MM.1S (cell line): ENCODE measurements around the gene PARVB.

Experiments
- DNase-seq: peaks from one replicate; pipeline ENCODE4 v3.0.0-alpha.2; 2015
- H2AFZ ChIP-seq: fragments of 300-600 bp; sonication (generic); 2 replicates; pipeline ENCODE4 v1.6.0; 2016; ENCODE audit warnings: antibody characterized with exemption, low read length
- H3F3A ChIP-seq: fragments of 300-600 bp; sonication (generic); 2 replicates; pipeline ENCODE4 v1.6.1; 2016; ENCODE audit warnings: mild to moderate bottlenecking, antibody characterized with exemption, low read length, moderate library complexity, mixed read lengths; ENCODE audit not compliant: insufficient read depth
- H3K27ac ChIP-seq: fragments of 300-600 bp; sonication (generic); 2 replicates; pipeline ENCODE4 v1.5.1; 2016; ENCODE audit warnings: mild to moderate bottlenecking, low read length
- H3K27me3 ChIP-seq: fragments of 300-600 bp; sonication (generic); replicated peaks from 2 replicates; pipeline ENCODE4 v1.6.0; 2016; ENCODE audit warnings: low read length; ENCODE audit not compliant: insufficient read depth
- H3K36me3 ChIP-seq: fragments of 300-600 bp; sonication (generic); replicated peaks from 2 replicates; pipeline ENCODE4 v1.6.1; 2016; ENCODE audit warnings: mild to moderate bottlenecking, low read length, mixed read lengths; ENCODE audit not compliant: insufficient read depth
- H3K4me1 ChIP-seq: fragments of 300-600 bp; sonication (generic); 2 replicates; pipeline ENCODE4 v1.6.1; 2016; ENCODE audit warnings: low read length, mixed read lengths
- H3K4me2 ChIP-seq: fragments of 300-600 bp; sonication (generic); 2 replicates; pipeline ENCODE4 v1.6.0; 2016; ENCODE audit warnings: low read depth, low read length
- H3K4me3 ChIP-seq: fragments of 300-600 bp; sonication (generic); 2 replicates; pipeline ENCODE4 v1.5.1; 2016; ENCODE audit warnings: low read length, mixed read lengths
- H3K79me2 ChIP-seq: fragments of 300-600 bp; sonication (generic); 2 replicates; pipeline ENCODE4 v1.6.1; 2016; ENCODE audit warnings: mixed run types, low read length, mixed read lengths
- H3K9ac ChIP-seq: fragments of 300-600 bp; sonication (generic); 2 replicates; pipeline ENCODE4 v1.6.1; 2016; ENCODE audit warnings: low read length, mixed read lengths
- H3K9me2 ChIP-seq: fragments of 300-600 bp; sonication (generic); replicated peaks from 2 replicates; pipeline ENCODE4 v1.6.1; 2016; ENCODE audit warnings: mild to moderate bottlenecking, low read length, mixed read lengths; ENCODE audit not compliant: insufficient read depth
- H3K9me3 ChIP-seq: fragments of 300-600 bp; sonication (generic); replicated peaks from 2 replicates; pipeline ENCODE4 v1.6.1; 2016; ENCODE audit warnings: mild to moderate bottlenecking, low read length, mixed read lengths; ENCODE audit not compliant: insufficient read depth
- H4K20me1 ChIP-seq: fragments of 300-600 bp; sonication (generic); 2 replicates; pipeline ENCODE4 v1.6.1; 2016; ENCODE audit warnings: mild to moderate bottlenecking, low read length, moderate library complexity, mixed read lengths; ENCODE audit not compliant: insufficient read depth
- EZH2 ChIP-seq: fragments of 300-600 bp; sonication (generic); optimal IDR thresholded peaks from 2 replicates; pipeline ENCODE3; 2017; ENCODE audit warnings: low read depth, mild to moderate bottlenecking, antibody characterized with exemption, low read length, mixed read lengths
- EZH2phosphoT487 ChIP-seq: fragments of 300-600 bp; sonication (generic); IDR thresholded peaks from 2 replicates; pipeline ENCODE4 v1.6.1; 2018; ENCODE audit warnings: antibody characterized with exemption, low read length
- TF ChIP-seq, protein P1 (sequence below): fragments of 300-600 bp; sonication (generic); IDR thresholded peaks from 2 replicates; pipeline ENCODE4 v1.5.1; 2016; ENCODE audit warnings: antibody characterized with exemption, low read length, mixed read lengths

PARVB gene

DNA sequence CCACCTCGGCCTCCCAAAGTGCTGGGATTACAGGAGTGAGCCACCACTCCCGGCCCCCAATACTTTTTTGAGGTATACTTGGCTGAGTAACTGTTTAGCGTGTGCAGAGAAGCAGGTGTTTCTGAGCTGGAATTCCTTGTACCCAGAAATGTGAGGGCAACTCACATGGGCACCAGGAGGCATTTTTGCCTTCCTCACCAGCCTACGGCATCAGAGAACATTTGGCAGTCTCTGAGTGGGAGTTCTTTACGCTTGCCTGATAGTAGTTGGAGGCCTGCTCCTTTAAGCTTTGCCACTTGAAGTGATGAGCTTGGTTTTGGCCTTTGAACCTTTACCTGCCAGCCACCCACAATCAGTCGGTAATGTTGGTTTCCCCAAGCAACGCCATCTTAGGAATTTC is 9.2 kb downstream of the PARVB start:
- Histone ChIP-seq H3K4me3 (no peak overlapping the region), H3K9ac (no peak overlapping the region), H4K20me1 (no peaks in the 10 kb centered on the region), H3K4me1 (no peaks in the 10 kb centered on the region), H3K9me3 (no peaks in the 10 kb centered on the region), H3K36me3 (0 out of 2 replicates have a peak, but pooled peaks cover 3% of the 10 kb centered on the region), H3K27me3 (no peaks in the 10 kb centered on the region), H2AFZ (no peak overlapping the region), H3K79me2 (peaks cover 90% of the 10 kb centered on the region), H3K9me2 (no peaks in the 10 kb centered on the region), H3K4me2 (no peak overlapping the region), H3K27ac (no peak overlapping the region), H3F3A (no peaks in the 10 kb centered on the region)
- TF ChIP-seq EZH2phosphoT487 (no peak), EZH2 (no peak)
- TF ChIP-seq, protein P1, sequence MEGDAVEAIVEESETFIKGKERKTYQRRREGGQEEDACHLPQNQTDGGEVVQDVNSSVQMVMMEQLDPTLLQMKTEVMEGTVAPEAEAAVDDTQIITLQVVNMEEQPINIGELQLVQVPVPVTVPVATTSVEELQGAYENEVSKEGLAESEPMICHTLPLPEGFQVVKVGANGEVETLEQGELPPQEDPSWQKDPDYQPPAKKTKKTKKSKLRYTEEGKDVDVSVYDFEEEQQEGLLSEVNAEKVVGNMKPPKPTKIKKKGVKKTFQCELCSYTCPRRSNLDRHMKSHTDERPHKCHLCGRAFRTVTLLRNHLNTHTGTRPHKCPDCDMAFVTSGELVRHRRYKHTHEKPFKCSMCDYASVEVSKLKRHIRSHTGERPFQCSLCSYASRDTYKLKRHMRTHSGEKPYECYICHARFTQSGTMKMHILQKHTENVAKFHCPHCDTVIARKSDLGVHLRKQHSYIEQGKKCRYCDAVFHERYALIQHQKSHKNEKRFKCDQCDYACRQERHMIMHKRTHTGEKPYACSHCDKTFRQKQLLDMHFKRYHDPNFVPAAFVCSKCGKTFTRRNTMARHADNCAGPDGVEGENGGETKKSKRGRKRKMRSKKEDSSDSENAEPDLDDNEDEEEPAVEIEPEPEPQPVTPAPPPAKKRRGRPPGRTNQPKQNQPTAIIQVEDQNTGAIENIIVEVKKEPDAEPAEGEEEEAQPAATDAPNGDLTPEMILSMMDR, result no peak
- DNase-seq, result no peak

DNA sequence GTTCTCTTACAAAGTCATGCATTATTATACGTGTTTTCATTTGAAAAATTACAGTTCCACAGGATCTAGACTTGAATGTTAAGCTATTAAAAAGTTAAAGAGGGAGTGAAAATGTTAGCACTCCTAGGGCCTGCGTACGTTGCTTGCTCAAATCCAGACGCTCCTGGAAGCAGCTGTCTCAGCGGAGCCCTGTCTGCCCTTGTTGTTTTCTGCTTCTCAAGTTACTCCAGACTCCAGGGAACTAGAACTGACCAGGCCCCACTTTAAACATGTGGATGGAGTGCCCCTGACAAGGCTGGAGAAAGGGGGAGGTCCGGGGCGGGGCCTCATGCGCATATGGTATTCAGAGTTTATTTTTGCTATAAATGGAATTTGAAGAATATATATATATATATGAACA is 9.6 kb downstream of the PARVB start:
- H3K27me3 ChIP-seq, result no peaks in the 10 kb centered on the region
- no peaks in the 10 kb centered on the region for H3K9me3 ChIP-seq
- no peaks in the 10 kb centered on the region for H4K20me1 ChIP-seq
- H3K4me3 ChIP-seq, result no peak overlapping the region
- DNase-seq, result no peak
- H3K4me1 ChIP-seq, result no peaks in the 10 kb centered on the region
- H3F3A ChIP-seq, result no peaks in the 10 kb centered on the region
- H2AFZ ChIP-seq, result no peak overlapping the region
- no peak overlapping the region for H3K4me2 ChIP-seq
- H3K79me2 ChIP-seq, result peaks cover 88% of the 10 kb centered on the region
- H3K36me3 ChIP-seq, result 0 out of 2 replicates have a peak, but pooled peaks cover 3% of the 10 kb centered on the region
- no peaks in the 10 kb centered on the region for H3K9me2 ChIP-seq
- H3K27ac ChIP-seq, result no peak overlapping the region
- TF ChIP-seq EZH2phosphoT487 (no peak), EZH2 (no peak)
- TF ChIP-seq, protein P1, result no peak
- no peak overlapping the region for H3K9ac ChIP-seq

DNA sequence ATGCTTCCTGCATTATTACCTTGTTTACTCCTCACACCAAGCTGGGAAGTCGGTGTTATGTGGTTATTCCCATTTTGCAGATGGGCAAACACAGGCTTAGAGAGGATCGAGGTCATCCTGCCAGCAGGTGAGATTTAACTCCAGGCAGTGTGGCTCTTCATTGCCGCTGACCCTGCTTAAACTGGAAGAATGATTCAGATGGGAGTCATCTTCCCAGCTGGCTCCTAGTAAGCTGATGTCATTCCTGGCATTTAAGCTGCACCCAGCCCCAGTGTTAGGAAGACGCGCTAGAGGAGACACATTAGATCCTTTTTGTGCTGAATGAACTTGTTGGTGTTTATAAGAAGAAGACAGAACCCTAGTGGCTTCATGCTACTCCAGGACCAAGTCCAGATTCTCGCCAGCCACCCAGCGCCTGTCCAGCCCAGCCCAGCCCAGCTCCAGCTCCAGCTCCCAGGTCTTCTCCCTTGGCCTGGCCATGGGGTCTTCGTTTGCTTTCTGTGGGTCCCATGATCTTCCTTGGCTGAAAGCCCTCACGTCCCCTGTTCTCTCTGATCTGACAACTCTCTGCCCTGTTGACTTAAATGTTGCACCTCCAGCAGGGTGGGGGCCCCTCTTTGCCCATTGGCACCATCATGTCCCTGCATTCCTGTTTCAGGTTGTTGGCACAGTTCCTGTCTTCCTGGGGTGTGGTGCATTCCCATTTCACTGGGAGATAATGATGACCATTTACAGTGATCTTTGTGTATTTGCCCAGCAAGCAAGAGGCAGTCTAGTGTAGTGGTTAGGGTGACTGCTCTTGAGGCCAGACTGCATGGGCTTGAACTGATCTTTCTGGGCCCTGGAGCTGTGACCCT is 13.6 kb downstream of the PARVB start:
- H3K27me3 ChIP-seq, result no peaks in the 10 kb centered on the region
- H2AFZ ChIP-seq, result no peak overlapping the region
- no peak overlapping the region for H3K4me2 ChIP-seq
- H3K9ac ChIP-seq, result no peak overlapping the region
- no peak overlapping the region for H3K27ac ChIP-seq
- peaks cover 73% of the 10 kb centered on the region for H3K79me2 ChIP-seq
- H3K36me3 ChIP-seq, result no peaks in the 10 kb centered on the region
- H3K9me2 ChIP-seq, result no peaks in the 10 kb centered on the region
- no peaks in the 10 kb centered on the region for H3K9me3 ChIP-seq
- no peaks in the 10 kb centered on the region for H3K4me1 ChIP-seq
- no peak overlapping the region for H3K4me3 ChIP-seq
- no peaks in the 10 kb centered on the region for H3F3A ChIP-seq
- TF ChIP-seq, protein P1, result no peak
- TF ChIP-seq EZH2 (no peak), EZH2phosphoT487 (no peak)
- no peaks in the 10 kb centered on the region for H4K20me1 ChIP-seq
- no peak for DNase-seq
